ENCODE data around the gene SSH2.
"Not testable (repeated sequence)": the region's sequence is repeated elsewhere in the genome, so short reads cannot be mapped to it uniquely, and the experiment has no call there.

The SSH2 gene

DNA sequence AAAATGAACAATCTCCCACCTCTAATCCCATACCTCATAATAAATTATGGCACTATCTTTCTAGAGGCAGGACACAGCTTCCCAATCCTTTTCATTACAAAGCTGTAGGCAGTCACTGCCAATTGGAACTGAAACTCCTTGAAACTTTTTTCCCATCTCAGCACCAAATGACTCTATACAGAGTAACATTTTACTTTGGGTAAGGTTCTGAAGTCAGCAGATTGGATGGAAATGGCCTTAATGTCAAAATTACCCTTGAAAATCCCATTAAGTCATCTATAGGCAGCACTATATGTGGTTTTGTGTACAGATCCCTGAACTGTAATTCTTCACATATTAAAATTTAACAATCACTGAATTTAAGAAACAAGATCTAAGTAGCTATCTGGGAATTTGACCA, 277.1 kb downstream of the SSH2 start:
- DNase-seq, result no peak

DNA sequence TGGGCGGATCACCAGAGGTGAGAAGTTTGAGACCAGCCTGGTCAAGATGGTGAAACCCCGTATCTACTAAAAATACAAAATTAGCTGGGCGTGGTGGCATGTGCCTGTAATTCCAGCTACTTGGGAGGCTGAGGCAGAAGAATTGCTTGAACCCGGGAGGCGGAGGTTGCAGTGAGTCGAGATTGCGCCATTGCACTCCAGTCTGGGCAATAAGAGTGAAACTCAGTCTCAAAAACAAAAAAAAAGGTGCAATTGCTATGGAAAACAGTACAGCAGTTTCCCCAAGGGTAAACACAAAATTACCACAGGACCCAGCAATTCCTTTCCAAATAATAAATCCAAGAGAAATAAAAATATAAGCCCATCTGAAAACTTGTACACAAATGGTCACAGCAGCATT, 278.1 kb downstream of the SSH2 start:
- DNase-seq, result not testable (repeated sequence)

DNA sequence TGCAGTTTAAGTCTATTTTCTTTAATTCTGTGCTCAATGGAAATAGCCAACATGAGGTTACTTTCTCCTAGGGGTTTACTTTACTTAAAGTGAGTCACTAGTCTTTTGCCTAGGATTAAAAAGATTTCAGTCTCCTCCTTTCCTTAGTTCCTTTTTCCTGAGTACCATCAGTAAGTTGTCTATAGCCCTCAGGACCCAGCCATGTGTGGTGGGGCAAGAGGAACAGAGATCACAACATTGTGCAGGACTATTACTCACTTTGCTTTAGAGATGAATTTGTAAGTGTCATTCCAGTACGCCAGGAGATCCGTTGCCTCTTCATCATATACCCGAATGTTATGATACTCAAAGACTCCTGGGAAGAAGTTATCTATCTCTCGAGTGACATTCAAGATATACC, 279.6 kb downstream of the SSH2 start:
- no peak for DNase-seq

DNA sequence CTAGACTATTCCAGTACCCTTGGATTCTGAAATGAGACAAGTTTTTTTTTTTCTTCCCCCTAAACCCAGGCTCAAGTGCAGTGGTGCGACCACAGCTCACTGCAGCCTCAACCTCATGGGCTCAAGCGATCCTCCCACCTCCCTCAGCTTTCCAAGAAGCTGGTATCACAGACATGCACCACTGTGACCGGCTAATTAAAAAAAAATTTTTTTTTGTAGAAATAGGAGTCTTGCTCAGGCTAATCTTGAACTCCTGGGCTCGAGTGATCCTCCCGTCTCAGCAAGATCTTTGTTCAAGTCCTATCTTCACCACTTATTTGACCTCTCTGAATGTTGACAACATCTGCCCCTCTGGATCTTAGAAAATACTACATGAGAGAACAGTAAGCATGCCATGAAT, 280.7 kb downstream of the SSH2 start:
- DNase-seq, result no peak

DNA sequence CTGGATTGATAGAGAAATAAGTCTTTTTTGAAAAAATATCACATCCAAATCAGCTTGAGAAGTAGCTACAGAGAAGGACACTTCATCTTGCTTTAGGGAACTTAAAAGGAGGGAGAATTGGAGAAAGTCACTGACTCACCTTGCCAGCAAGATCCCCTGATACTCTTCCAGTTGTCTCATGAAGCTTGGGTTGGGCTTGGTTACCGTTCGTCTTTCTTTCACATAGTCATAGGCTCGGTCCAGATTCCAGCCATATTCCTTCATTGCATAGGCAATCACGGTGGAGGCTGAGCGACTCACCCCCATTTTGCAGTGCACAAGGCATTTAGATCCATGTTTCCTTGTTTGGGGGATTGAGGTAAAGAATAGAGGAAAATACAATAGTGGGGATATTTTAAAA, 282.0 kb downstream of the SSH2 start:
- DNase-seq, result no peak

DNA sequence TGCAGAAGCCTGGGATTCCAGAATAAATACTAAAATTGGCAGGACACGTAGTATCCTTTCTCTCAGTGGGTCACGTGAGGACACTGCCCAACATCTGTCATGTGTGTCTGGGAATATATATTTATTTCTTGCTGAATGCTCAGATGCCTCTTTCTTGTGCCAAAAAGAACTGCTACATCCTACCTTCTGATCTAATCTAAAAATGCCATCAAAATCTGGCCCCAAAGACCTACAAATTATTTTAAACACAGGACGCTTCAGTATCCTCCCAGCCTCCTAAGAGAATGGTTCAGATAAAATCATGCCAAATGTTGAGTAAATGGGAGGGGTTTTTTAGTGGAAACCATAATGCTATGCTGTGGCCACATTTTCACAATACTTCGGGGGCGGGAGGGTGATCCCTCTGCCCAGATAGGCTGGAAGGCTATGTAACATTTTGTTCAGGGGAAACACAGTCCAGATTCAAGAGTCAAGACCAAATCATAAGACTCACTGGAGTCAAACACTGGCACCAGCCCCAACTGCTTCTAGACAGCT, 284.4 kb downstream of the SSH2 start:
- no peak for DNase-seq

DNA sequence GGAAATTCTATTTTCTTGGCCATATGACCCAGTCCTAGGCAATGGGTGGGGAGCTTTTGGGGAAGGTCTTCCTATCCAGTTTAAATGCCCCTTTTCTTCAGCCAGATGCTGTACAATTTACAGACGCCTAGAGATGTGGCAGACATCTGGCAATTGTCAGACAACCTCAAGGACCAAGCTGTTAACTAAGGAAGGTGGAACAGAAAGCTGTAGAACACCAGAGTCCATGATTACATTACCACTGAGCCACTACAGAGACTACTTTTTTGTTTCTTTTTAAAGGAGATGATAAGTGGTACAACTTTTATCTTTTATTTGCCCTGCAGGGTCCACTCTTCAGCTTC, 286.2 kb downstream of the SSH2 start:
- no peak for DNase-seq

DNA sequence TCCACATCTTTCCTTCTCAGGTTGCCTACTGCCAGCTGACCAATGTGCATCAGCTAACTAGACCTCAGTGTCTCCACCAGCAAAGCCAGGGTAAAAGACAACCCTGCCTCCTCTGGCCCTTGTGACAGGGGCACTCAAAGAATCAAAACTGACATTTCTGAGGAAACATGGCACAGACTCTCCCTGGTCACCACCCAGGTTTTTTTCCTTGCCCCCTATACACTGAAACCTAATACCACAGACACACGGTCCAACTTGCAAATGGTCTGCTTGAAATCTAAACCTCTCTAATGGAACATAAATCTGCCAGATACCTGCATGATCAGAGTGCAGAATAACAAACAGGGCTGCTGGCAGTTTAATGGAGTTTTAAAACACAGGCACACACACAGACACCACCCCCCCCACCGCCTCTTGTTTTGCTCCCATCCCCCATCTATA, 287.8 kb downstream of the SSH2 start:
- no peak for DNase-seq

DNA sequence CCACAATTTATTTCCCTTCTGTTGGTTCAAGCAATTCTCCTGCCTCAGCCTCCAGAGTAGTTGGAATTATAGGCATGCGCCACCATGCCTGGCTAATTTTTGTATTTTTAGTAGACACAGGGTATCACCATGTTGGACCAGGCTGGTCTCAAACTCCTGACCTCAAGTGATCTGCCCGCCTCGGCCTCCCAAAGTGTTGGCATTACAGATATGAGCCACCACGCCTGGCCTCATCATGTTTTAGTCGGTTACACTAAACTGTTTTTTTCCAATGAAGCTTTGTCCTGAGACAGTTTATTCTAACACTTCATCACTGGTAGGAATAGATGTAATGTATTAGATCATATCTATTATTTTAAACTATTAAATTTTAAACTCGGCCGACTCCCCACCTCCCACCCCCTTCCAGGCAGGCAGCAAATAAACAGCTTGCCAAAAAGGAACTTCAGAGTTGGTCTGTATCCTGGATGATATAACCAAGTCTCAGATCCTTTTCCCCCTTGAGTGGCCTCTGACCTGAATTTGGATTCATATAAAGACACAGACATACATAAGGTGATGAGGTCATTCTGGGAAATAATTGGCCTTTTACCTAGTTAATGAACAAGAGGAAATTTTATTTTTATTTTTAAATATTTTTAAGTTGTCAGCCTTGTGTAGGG, 288.9 kb downstream of the SSH2 start:
- no peak for DNase-seq

DNA sequence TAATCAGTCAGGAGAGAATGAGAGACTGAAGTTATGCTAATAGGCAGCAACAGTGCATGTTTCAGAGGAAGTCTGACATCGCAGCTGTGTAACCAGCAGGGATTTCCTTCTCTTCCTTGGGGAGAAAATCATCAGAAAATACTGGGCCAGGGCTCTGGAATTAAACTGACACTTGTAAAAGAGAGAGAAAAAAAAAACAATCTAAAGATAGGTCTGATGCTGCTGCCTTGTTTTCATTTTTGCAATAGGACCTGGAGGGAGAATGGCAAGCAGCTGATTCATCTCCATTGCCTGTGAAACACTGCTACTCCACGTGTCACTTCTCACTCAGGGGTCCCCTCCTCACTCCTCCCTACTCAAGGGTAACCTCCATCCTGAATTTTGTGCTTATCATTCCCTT, 289.6 kb downstream of the SSH2 start:
- DNase-seq, result no peak

DNA sequence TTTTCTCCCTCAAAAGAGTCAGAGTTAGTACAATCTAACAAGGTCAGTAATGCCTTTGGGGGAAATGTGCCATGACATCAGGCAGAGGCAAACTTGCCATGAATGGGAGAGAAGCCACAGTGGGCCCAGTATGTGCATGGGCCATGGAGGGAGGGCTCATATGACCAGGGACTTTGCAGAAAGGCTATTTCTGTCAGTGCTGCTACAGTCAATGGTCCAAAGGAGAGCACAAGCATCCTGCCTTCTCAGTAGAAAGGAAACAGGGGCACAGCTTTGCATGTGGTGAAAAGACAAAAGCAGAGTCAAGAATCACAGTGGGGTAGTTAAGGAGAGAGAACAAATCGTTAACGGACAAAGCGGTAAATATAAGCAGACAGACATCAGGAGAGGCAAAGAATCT, 296.1 kb downstream of the SSH2 start:
- DNase-seq, result no peak

DNA sequence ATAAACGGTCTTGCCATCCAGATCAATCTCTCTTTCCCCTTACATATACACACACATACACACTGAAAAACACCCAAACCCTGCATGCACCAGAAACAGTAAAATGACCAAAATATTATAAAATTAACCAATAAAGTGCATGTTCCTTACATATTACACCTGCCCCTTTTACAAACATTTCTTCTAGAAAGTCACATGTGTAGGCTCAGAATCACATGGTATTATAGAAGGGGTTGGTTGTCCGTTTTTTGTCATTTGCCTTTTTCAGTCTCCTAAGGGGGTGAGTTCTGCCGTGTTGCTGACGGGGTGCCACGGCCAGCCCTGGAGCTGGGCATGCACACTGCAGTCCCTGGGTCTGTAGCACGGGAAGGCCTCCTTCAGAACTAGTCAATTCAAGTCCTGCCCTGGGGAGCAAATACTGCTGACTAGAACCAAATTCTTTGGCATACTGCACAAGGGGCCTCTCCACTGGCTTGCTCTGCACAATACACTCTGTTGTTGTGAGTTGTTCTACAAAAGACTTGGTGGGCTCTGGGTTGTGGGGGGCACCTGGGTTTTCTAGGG, 299.3 kb downstream of the SSH2 start:
- no peak for DNase-seq

DNA sequence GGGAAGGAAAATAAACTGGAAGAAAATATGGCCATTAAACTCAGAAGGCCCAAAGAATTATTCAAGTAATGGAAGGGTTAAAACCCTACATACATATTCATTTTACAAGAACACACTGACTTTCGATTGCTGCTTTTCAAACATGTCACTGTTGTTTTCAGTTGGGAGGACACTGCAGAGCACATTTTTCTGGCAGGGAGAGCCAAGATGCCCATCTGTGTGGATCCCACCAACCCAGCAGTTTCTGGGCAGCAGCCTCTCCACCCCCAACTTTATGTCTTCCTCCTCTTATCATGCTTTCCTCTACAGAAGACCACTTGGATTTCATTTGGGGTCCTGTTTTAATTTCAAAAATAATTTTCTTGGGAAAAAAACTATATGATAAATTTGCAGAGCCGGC, 300.2 kb downstream of the SSH2 start:
- DNase-seq, result no peak

DNA sequence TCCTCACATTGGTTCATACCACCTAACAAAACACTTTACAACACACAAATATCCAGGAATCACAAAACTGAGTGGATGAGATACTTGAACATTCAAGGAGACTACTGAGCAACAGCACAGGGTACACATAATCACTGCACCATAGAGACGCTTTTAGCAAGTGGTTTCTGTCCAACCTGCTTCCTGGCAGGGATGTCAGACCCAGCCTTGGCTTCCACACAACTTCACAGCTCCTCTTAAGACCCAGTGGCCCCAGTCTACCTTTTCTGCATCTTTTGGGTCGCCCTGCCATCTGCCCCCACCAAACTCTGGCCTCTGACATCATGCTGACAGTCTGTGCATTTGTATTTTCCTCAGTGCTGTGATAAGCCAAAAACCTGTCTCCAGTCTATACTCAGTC, 301.4 kb downstream of the SSH2 start:
- DNase-seq, result no peak

DNA sequence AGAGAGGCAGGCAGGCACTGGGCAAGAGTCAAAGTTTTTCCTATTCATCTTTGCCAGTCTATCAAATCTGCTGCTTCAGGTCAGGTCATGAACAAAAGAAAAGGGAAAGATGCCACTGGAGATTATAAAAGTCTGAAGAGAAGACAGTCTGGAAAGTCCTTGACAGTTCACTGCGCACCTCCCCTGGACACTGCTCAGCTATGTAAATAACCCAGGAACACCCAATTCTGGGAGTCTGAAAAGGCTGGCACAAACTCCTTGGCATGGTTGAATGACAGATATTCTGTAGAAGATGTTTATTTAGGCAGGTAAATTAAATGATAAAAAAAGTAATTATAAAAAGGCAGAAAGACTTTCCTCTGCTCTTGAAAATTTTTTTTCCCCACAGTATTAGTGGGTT, 302.1 kb downstream of the SSH2 start:
- no peak for DNase-seq

DNA sequence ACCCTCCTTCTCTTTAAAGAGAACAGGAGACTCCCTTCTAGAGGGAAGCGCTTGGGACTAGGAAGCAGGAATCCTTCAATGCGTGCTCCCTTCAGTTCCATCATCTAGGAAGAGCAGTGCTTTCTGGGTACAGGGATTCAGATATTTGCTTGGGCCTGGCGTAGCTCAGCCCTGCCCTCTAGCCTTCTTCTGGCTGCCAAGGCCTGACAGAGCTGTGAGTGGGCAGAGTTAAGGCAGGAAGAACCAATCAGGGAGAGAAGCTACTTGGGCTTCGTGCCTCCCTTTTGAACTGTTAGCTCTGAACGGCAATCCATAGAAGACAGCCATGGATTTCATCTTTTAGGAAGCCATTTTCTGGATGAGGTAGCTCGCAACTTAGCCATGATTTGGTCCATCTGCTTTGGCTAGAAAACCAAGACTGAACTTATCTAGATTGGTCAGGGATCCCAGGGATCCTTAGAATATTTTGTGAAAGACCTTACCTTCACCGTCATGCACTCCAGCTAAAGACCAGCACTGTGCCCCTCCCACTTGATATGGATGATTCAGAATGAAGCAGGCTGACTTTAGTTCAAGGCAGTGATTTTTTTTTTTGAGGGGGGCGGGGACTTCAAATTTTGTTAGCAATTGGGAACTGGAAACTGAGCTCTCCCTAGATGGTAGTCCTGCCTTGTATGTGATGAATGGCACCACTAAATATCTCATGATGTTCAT, 304.8 kb downstream of the SSH2 start:
- no peak for DNase-seq

DNA sequence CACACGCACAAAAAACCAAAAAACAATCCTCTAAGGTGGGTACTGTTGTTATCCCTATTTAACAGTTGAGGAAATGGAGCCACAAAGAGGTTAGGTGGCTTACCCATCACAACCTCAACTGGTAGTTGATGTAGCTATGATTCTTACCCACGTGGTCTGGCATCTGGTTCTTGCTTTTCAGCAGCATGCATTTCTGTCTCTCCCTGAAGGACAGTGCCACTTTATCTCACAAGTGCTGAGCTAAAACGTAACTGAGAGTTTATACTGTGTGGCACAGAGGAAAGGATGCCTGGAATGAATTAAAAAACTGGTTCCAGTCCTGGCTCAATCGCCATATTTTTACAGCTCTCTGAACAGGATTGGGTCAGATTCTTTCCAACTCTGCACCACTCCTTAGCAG, 305.4 kb downstream of the SSH2 start:
- DNase-seq, result peak in 1 of 5 experiments; percentile 77

DNA sequence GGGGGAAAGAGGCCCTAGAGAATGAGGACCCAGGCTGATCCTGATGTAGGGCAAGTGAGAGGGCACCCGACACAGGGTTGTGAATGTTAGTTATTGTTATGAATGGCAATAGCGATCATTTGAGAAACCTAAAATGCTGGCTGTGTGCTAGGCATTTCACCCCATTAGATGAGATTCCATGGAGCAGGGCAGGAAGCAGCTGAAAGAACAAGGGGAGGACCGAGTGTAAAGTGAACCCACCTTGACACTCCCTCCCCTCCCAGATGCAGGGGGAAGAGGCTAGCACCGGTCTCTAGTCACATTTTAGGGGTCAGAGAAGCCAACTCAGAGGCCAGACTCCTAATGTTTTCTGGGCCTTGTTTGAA, 306.8 kb downstream of the SSH2 start:
- DNase-seq, result no peak

DNA sequence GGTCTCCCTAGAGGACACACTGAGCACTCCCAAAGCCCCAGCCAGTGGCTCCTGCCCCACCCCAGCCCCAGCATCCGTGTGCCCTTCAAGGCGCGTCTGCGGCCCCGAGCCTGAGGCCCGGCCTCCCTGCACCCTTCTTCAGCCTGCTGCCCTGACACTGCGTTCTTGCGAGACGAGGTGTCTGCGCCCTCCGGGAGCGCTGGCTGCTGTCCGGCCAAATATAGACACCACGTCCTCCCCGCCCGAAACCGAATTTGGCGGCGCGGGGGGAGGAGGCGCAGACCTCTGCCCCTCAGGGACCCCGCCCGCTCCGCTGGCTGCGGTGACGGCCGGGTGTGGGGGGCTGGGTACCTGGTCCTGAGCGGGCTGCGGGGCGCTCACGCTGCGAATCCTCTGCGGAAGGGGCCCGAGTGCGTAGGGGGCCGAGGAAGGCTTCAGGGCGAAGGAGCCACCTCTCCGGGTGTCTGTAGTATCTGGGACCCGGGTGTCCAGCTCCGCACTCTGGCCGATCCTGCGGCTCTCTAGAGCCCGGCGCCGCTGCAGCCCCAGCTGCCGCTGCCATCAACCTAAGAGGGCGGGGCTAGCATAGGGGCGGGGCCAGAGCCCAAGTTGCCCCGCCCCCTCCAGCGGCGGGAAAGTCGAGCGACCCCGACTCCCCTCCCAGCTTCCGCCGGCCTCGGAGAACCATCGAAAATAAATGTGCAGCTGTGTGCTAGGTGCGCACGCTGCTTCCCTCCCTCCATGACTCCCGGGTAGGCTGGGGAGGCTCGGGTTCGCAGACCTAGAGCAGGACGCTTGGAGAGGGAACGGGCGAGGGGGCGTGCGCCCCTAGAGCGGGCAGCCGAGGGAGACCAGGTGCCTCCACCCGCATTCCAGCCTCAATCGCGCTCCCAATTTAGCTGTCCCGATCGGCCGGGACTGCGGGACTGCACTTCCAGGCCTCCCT, 307.4 kb downstream of the SSH2 start, which contains the start of gene CORO6:
CORO6 (minus strand) TSS at position 576 of the 946 bp plus-strand sequence. CDS start 1,491 bp downstream, outside the sequence.
- peak; percentile 43 to 62 (median 47) for DNase-seq

DNA sequence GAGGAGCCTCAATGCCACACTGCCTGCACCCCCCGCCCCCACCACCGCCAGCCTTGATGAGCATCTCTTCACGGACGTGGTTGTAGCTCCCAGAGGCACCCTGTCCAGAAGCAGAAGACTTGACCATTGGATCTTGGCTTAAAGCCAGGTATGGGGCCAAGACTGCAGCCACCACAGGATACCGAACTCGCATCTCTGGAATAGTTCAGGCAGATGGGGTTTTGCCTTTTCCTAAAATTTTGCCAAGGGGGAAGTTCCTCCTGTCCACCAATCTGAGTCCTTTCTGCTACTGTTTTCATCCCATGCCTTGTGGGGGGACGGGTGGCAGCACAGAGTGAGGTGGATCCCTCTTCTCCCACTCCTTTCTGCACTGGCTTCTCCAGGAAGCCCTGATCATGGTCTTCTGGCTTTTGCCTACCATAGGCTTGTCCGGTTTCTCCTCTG, 308.3 kb downstream of the SSH2 start:
- DNase-seq, result no peak

DNA sequence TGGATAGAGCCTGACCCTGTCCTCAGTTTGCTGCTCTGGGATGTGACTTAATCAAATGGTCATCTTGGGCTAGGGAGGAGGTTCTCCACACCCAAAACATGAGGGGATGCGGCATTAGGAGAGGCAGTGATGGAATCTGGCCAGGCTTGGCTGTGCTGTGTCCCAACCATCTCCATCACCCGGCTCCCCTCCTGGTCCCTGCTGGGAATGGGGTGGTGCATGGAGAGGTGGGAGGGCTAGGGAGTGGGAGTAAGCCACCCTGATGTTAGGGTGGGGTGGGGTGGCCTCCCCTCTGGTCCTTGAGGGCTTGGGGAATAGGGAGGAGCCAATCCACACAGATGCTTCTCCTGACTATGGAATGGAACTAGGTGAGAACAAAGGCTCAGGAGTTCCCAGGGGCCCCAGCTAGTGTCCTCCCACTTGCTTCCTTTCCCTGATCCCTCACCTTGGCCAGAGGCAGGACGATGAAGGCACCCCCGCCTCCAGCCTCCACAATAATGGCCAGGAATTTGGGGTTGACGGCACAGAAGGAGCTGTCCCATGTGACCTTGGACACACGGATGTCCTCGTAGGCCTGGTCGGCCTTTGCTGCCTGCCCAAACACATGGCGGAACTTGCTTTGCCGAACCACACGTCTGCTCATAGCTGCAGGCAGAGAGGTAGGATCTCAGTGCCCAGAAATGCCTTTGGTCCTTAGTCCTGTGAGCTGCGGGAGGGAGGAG, 309.1 kb downstream of the SSH2 start:
- DNase-seq, result no peak

DNA sequence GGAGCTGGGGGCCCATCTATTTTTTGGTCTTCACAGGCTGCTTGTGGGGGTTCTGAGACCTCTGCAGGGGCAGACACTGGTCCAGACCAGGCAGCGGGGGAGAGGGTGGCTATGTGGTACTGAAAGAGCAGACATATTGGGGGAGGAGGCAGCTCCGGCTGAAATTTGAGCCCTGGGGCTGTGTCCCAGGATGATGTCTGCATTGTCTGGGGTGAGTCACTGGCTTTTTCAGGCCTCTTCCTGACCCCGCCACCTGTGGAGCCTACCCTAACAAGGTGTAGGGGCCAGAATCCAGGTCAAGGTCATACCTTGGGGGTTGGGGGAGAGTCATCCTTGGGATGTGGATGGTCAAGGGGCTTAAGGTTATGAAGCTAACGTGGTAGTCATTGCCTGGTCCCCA, 309.8 kb downstream of the SSH2 start:
- DNase-seq, result no peak
